ENCODE results near the gene CACNB3.
A peak's percentile ranks its signal among the peaks of the same experiment; 100 is the strongest.

Gene CACNB3

GRCh38 chr12:48817873-48818830 lies at the start of gene CACNB3:
CACNB3 (plus strand) TSS chr12:48818496; CDS start chr12:48818930, 434 bp downstream.
- DNase-seq (ENCODE audit: low read depth) = peak; percentile 52

DNA sequence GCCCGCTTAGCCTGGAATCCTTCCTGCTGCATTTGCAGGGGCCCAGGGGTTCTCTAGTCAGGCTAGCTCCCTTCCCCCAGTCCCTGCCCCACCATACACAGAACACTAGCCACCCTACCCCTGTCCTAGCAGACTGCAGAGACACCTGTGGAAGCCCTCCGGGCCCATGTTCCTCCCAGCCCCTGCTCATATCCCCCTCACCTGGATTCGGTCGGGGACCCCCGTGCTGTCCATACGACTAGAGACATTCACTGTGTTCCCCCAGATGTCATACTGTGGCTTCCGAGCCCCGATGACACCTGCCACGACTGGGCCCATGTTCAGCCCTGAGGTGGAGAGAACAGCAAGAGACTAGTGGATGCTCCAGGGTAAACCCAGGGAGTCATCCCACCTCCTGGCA lies 49.6 kb upstream of the CACNB3 start:
- DNase-seq (ENCODE audit: low read depth) = no peak

- DNase-seq (ENCODE audit: low read depth) = no peak
Observed at GRCh38 chr12:48770756-48771155, 47.5 kb upstream of the CACNB3 start.

- DNase-seq (ENCODE audit: low read depth) = no peak
Observed at GRCh38 chr12:48771588-48772112, 46.6 kb upstream of the CACNB3 start.

GRCh38 chr12:48773686-48774085 lies 44.6 kb upstream of the CACNB3 start:
- DNase-seq (ENCODE audit: low read depth) = no peak

GRCh38 chr12:48774516-48774915 lies 43.8 kb upstream of the CACNB3 start:
- DNase-seq (ENCODE audit: low read depth) = no peak

DNA sequence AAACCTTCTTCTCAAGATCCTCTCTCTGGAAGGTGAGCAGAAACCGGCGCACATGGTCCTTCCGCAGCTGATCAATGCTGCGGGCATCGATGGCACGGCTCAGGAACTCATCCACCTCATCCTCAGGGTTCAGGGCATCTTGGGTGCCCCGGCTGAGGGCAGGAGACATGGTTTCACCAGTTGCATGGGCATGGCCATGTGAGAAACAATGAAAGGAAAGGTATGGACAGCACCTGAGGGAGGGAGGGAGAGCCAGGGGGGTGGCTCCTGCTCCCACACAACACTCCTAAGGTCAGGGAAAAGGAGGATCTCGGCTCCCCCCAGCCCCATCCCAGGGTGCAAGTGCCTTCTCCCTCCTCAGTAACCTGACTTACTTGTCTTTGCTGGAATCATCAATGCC lies 43.0 kb upstream of the CACNB3 start:
- no peak for DNase-seq (ENCODE audit: low read depth)

DNA sequence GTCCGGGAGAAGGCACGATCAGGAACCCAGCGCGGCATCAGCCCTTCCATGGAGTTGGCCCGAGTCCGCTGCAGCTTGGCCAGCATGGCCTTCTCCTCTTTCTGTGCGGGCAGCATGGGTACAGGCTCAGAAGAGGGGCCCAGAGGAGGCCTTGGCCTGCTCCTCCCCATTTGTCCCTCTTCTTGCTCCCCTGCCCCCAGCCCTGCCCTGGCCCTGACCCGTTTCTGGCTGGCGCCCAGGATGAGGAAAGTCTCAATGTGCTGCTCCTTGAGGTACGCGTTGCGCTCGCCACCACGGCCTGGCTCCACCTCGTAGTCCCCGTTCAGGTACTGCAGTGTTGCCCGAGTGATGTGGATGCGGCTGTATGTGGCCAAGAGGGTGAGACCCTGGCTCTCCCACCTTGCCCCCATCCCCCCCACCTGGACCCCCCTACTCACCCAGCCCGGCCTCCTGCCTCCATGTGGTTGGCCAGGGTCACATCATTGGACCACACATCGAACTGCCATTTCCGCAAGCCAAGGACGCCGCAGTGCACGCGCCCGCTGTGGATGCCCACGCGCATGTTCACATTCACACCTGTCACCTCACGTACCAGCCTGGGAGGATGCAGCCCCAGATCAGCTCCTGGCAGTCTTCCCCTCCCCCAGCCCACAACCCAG lies 42.2 kb upstream of the CACNB3 start:
- DNase-seq (ENCODE audit: low read depth) = no peak

- no peak for DNase-seq (ENCODE audit: low read depth)
Observed at GRCh38 chr12:48776956-48777355, 41.3 kb upstream of the CACNB3 start.

DNA sequence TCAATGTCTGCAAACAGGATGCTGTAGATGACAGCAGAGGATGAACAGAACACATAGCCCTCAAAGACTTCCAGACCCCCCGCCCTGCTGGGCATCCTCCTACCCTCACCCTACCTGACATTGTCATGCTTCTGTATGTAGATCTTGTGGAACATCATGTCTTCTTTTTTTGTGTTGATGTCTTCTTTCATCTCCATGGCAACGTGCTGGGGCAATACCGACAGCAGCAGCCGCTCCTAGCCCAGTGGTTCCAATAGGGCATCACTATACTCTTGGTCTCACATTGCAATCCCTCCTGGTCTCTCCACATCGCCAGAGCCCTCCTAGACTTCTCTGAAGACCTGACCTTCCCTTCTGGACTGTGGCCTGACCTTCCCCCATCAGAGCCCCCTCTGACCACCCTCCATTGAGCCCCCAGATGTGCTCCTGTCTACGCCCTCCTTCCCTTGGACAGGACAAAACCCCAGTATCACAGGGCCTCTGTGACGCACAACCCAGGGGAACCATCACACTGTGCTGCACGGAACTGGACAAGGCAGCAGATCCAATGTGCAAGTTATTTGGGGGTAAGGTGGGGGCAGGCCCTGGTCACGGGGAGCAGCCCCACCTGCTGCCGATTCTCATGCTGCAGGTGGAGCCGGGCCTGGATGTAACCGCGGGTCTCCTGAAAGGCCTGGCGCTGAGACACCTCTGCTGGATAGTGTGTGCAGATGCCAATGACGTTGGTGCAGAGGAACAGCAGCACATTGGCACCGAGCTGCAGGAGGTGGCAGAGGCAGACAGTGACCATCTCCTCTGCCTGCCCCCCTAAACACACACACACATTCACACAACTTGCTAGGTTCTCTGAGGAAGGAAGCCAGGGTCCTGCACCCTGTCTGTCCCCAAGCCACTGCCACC lies 40.5 kb upstream of the CACNB3 start:
- DNase-seq (ENCODE audit: low read depth) = no peak

- DNase-seq (ENCODE audit: low read depth) = peak; percentile 82
Observed at GRCh38 chr12:48779869-48780268, 38.4 kb upstream of the CACNB3 start.

- no peak for DNase-seq (ENCODE audit: low read depth)
Observed at GRCh38 chr12:48780381-48781025, 37.8 kb upstream of the CACNB3 start.

DNA sequence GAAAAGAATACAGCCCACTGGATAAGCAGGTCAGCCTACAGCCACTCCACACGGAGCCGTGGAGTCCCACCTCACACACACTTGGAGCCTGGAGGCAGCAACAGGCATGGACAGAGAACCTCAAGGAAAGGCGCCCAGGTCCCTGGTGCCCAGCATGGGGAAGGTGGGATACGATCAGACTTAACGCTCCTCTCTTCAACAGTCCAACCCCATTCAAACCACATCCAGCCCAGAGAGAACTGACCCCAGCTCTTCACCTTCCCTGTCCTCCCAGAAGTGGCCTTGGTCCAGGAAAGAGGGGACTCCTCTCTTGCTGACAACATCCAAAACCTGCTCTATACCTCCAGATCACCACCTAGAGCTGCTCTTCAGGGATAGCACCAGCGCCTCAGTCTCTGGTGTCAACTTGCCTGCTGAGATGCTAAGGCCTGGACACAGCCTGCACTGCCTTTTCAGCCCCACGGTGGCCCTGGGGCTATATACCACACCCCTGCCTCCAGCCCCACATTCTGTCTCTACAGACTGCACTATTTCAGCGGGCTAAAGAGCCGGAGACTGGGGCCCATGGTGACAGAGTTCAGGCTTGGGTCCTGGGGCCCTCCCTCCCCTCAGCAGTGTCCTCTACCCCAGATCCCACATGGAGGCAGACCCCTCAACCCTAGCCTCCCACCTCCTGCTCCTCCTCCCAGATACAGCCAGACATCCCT lies 36.4 kb upstream of the CACNB3 start:
- DNase-seq (ENCODE audit: low read depth) = no peak

GRCh38 chr12:48782457-48783395 lies 35.6 kb upstream of the CACNB3 start:
- no peak for DNase-seq (ENCODE audit: low read depth)

- no peak for DNase-seq (ENCODE audit: low read depth)
Observed at GRCh38 chr12:48783432-48783831, 34.9 kb upstream of the CACNB3 start.

DNA sequence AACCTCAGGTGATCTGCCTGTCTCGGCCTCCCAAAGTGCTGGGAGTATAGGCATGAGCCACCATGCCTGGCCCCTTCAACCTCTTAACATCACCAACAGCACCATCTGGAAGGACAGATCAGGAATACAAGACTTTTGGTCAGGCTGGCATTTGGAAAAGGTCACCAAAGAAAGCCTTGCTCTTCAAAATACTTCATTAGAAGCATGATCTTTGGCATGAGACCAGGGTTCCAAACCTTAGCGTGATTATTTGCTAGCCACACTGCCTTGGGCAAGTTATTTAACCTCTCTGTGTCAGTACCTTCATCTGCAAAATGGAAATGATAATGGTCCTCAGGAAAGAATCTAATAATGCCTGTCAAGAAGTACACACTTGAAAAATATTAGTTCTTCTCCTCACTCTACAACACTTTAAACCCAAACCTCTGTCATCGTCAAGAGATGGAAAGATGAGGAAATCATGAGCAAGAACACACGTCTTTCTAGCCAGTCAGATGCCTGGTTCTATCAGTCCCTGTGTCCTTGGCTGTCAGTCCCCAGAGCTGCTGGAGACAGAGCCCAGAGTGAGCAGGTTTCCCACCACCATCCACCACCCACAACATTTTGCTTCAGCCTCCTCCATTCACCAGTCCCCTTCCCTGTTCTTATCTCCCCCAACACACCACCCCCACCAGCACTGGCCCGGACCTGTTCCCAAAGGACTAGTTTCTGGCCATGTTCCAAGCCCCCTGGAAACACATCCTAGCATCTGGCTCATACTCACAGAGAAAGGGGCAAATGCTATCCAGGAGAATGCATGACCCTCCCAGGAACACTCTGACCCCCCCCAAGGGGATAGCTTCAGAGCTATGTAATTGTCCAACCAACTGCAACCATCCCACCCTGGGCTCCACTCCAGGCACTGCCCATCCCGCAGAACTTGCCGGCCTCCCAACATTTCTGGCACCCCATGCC lies 31.4 kb upstream of the CACNB3 start:
- no peak for DNase-seq (ENCODE audit: low read depth)

DNA sequence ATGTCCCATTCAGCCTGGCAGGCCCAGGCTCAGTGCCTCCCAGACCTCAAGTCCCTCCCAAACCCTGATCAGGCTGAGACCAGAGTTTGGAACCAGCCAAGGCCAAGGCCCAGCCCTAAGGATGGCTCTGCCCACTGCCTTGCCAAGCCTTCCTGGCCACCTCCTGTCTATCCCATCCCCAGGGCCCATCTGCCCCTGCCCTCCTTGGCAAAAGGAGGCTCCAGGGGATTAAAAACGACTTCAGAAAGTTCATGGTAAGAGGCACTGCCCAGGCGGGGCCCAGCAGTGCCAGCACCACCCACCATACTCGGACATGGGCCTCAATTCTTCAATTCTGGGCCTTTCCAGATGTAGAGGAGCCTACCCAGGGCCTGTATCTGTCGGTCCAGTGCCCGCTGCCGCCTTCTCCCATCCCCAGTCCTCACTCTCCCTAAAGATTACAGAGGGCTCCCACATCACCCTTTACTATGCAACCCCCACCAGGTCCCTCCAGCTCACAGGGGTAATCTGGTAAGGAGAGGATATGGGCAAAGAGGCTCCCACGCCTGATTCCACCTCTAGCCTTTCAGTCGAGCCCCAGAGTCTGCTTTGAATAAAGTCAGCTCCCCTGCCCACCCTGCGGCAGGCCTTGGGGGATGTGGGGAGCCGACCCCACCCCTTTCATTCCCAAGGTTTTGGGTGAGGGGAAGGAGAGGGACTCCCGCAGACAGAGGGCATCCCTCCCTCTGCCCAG lies 30.3 kb upstream of the CACNB3 start:
- no peak for DNase-seq (ENCODE audit: low read depth)

GRCh38 chr12:48788524-48788853 lies 29.8 kb upstream of the CACNB3 start:
- DNase-seq (ENCODE audit: low read depth) = no peak
